ENCODE data around the gene SCFD2.
"Not testable (repeated sequence)": the region's sequence is repeated elsewhere in the genome, so short reads cannot be mapped to it uniquely, and the experiment has no call there.

The SCFD2 gene

GRCh38 chr4:52846502-52846901, 519.4 kb downstream of the SCFD2 start:
- no peak for DNase-seq (ENCODE audit: low read depth)

GRCh38 chr4:52844596-52844995, 521.3 kb downstream of the SCFD2 start:
- no peak for DNase-seq (ENCODE audit: low read depth)

GRCh38 chr4:52843958-52844357, 521.9 kb downstream of the SCFD2 start:
- no peak for DNase-seq (ENCODE audit: low read depth)

- DNase-seq (ENCODE audit: low read depth): no peak
Observed at GRCh38 chr4:52843351-52843750, 522.5 kb downstream of the SCFD2 start.

GRCh38 chr4:52842792-52843191, 523.1 kb downstream of the SCFD2 start:
- DNase-seq (ENCODE audit: low read depth): no peak

GRCh38 chr4:52841682-52842456, 524.0 kb downstream of the SCFD2 start:
- no peak for DNase-seq (ENCODE audit: low read depth)

- DNase-seq (ENCODE audit: low read depth): no peak
Observed at GRCh38 chr4:52840531-52841370, 525.1 kb downstream of the SCFD2 start.

- no peak for DNase-seq (ENCODE audit: low read depth)
Observed at GRCh38 chr4:52838729-52839586, 526.9 kb downstream of the SCFD2 start.

- DNase-seq (ENCODE audit: low read depth): no peak
Observed at GRCh38 chr4:52837716-52838558, 527.9 kb downstream of the SCFD2 start.

- no peak for DNase-seq (ENCODE audit: low read depth)
Observed at GRCh38 chr4:52836678-52837077, 529.2 kb downstream of the SCFD2 start.

- no peak for DNase-seq (ENCODE audit: low read depth)
Observed at GRCh38 chr4:52836120-52836519, 529.7 kb downstream of the SCFD2 start.

- DNase-seq (ENCODE audit: low read depth): not testable (repeated sequence)
Observed at GRCh38 chr4:52834641-52835456, 531.0 kb downstream of the SCFD2 start.

GRCh38 chr4:52833941-52834525, 531.8 kb downstream of the SCFD2 start:
- no peak for DNase-seq (ENCODE audit: low read depth)

GRCh38 chr4:52825460-52826090, 540.3 kb downstream of the SCFD2 start:
- DNase-seq (ENCODE audit: low read depth): no peak

GRCh38 chr4:52824603-52825459, 541.0 kb downstream of the SCFD2 start:
- DNase-seq (ENCODE audit: low read depth): no peak

GRCh38 chr4:52824270-52824602, 541.6 kb downstream of the SCFD2 start:
- no peak for DNase-seq (ENCODE audit: low read depth)

- DNase-seq (ENCODE audit: low read depth): no peak
Observed at GRCh38 chr4:52823702-52824092, 542.2 kb downstream of the SCFD2 start.

Measured in activated T-helper 9 cell treated with anti-CD3 and anti-CD28 coated beads, Interleukin-2, amount 50 U/mL, for 16 hours (primary cell).